Activated CD4-positive, alpha-beta T cell treated with anti-CD3 and anti-CD28 coated beads for 4 hours (primary cell): ENCODE data around the gene PALLD.

ENCODE experiments used
- DNase-seq, 2 donors: peaks; one replicate each; pipeline ENCODE4 v3.0.0-alpha.2; 2020

PALLD gene

GRCh38 chr4:168648929-168649328, 152.1 kb downstream of the PALLD start:
- DNase-seq: no peak

DNA sequence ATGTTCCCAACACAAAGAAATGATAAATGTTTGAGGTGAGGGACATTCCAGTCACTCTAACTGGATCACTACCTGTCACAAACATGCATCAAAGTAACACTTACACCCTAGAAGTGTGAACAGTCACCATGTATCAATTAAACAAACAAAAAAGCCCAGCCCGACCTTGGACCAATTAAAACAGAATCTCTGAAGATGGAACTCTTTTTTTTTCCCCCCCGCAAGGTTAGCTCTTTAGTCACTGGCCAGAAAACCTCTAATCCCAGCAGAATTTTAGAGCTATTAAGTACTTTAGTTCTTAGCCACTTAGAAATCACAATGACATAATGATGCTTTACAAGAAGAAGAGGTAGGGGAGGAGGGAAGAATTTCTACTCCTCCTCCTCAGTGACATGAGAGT, 154.5 kb downstream of the PALLD start:
- no peak for DNase-seq

GRCh38 chr4:168651864-168652263, 155.0 kb downstream of the PALLD start:
- DNase-seq: no peak

DNA sequence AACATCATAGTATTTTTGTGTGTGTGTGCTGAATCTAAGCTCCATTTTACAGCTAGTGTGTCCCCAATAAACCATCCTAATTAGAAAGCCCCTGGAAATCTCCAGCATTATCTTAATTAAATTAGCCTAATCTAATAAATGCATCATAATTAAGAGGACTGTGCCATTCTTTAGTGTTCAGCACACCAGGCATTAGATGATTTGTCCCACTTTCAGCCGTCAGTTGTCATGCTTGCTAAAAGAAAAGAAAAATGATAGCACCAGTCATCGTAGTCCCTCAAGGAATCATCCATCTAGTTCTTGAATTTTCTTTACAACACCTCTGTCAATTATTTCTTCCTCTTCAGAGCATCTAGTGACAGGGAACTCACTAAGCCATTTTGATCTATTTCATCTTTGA, 155.9 kb downstream of the PALLD start:
- DNase-seq: no peak

- no peak for DNase-seq
Observed at GRCh38 chr4:168654104-168654847, 157.4 kb downstream of the PALLD start.

DNA sequence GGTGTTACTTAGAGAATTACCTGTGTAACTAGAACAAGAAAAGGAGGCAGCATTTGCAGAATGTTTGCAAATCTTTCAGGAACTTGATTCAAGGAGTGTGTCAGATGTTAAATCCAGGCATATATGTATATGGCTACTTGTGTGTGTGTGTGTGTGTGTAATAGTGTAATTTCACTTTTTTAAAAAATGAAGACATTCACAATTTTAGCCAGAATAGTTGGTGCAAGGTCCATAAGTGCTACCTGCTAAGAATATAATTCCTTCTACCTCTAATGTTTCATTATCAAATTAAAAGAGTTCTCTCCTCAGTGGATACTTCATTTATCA, 158.0 kb downstream of the PALLD start:
- no peak for DNase-seq

DNA sequence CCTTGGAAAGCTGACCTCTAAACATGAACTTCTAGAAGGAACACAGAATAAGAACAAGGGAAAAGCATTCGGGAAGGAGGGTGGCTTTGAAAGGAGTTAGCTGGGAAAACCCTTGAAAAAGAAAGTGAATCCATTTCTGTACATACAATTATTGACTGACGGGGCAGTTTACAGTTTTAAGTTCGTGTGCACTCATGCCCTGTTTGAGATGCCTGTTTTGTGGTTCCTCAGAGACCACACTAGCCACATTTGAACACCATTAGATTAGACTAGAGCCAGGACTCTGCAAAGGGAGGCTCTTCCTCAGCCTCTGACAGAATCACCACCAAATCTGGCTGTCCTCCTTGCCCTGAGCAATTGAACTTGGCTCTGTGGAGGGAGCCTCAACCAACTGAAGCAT, 158.3 kb downstream of the PALLD start:
- DNase-seq: no peak

DNA sequence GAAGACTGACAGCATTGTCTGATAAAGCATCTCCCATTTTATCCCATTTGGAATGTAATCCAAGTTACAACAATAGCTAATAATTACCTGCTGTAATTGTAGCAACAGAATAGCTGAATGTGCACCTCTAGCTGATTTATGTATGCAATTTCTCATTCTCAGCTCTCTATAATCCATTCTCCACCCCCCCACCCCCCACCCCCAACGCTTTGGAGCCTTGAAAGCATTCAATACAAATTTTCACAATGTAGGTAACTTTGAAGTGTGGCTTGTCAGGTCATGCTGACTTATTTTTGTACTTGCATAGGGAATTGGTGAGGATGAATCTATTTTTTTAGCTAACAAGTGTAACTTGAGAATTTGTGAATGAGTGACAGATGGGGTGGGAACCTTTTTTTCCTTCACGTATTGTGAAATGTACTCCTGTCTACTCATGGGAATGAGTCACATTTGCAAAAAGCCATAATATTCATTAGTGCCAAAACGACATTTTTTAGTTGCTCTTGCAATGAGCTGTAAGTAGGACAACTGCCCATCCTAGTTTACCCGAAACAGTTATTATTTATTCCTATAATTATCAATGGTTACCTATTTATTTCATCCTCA, 159.3 kb downstream of the PALLD start:
- no peak for DNase-seq

DNA sequence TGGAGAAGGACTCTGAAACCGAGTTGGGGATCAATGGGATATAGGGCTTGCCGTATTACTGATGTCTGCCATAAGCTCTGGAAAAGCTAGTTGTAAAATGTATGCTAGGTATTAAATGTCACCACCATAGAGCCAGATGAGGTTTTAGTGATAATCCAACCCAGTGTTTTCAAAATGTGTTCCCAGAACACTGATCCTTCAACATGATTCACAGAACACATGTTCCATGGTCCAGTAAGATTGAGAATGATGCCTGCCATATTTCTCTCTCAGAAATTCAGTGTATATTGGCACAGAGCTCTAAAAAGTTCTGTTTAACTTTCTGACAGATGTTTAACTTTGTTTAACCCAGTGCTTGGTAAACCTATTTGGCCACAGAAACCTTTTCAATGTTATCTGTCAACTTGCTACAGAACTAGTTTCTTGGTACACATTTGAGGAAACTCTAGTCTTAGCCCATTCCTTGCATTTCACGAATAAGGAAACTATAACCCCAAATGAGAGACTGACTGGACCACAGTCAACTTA, 160.2 kb downstream of the PALLD start:
- DNase-seq: no peak

DNA sequence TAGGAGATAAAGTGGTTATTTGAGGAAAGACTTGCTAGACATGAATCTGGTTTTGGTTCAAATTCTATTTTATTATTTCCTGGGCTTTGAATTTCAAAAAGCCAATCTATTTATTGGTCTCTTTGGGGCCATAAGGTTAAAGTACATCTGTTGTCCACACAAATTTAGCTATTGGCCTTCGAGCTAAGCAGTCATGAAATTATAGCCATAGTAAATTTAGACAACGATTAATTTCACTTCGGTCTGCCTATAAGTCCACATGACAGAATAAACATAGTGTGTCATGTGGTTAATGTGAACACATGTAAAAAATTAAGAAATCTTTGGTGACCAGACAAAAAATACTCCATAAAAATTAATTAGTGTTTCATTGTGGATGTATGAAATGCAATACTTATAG, 161.9 kb downstream of the PALLD start:
- no peak for DNase-seq

DNA sequence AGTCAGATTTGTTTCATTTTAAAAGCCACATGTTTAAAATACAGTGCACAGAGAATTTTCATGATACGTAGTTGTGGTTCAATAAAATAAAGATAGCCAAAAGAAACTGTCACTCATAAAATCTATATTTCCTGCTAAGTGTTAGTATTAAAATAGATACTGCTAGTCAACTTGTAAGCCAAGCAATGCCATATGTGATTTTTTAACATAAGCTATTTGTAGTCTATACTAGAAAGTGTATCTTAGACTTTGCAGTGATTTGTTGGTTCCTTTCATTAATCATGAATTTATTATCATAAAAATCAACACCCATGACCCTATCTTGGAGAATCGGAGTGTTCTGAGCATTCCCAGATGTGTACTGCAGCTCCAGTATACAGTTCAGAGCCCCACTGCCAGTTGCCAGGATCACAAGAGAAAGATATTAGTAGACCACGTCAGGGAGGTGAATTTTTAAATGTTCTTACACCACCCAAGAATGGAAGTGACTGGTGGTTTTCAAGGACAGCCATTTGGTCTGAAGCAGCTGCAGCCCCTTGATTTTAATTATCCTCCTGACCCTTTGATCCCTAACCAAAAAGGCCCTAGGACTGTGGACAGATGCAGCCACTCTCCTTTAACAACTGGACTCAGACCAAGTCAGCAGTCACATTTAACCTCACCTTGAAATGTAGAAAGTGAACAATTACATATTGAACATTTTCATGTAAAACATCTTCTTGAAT, 163.1 kb downstream of the PALLD start:
- no peak for DNase-seq

- no peak for DNase-seq
Observed at GRCh38 chr4:168662297-168662984, 165.6 kb downstream of the PALLD start.

GRCh38 chr4:168664242-168664891, 167.5 kb downstream of the PALLD start:
- no peak for DNase-seq

- no peak for DNase-seq
Observed at GRCh38 chr4:168666531-168666930, 169.7 kb downstream of the PALLD start.

- DNase-seq: no peak
Observed at GRCh38 chr4:168667376-168667775, 170.5 kb downstream of the PALLD start.

GRCh38 chr4:168667921-168668320, 171.1 kb downstream of the PALLD start:
- no peak for DNase-seq

- DNase-seq: no peak
Observed at GRCh38 chr4:168673476-168673875, 176.6 kb downstream of the PALLD start.

DNA sequence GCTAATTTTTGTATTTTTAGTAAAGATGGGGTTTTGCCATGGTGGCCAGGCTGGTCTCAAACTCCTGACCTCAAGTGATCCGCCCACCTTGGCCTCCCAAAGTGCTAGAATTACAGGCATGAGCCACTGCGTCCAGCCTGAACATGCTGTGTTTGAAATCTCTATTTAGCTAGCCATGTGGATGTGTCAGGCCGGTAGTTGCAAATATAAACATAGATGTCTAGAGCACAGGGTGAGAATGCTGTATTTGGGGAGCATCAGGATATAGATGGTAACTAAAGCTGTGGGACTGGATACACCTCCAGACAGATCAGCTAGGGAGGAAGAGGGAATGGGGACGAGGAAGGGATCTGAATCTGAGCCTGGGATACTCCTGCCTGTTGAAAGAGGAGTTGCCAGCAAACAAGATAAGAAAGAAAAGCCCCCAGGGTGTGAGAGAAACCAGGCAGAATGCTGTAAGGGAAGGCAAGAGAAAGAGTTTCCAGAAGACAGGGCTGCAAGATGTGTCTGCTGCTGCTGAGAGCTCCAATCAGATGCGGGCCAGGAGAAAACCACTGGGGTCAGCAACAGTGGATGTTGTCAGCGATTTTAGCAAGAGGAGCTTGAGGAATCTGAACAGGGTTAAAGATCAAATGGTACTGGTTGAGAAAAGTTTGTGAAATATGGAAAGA, 177.4 kb downstream of the PALLD start:
- no peak for DNase-seq

DNA sequence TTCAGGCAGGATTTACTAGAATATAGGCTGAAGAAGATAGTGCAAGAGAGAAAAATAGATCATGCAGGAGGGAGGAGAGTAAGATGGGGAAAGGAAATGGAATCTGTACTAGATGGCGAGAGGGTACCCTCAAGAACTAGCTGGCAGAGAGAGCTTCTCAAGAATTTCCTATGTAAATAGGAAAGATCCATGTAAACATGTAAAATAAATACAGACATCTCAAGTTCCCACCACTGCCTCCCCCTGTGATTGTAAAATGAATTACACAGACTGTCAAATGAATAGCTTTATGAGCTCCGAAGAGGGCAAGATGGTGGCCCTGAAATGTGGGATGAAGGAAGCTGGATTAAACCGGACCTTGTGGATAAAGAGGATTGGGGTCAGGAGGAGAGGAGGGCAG, 178.0 kb downstream of the PALLD start:
- DNase-seq: no peak

DNA sequence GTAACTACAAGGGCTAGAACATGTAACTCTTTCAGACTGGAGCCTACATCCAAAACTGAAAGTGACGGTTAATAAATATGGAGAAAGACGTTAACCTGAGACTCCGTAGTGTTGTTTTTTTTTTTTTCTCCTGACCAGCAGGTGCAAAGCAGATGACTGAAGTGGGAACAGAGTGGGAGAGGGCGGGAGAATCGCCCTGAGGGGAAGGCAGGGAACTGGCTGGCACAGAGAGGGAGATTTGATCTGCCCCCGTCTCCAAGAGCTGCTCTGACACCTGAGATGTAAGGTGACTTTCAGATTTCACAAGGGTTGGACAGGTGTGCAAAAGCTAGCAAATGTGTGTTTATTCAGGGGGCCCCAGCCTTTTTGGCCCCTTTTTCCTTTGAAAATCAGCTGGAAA, 180.2 kb downstream of the PALLD start:
- no peak for DNase-seq

- no peak for DNase-seq
Observed at GRCh38 chr4:168677879-168678278, 181.0 kb downstream of the PALLD start.

DNA sequence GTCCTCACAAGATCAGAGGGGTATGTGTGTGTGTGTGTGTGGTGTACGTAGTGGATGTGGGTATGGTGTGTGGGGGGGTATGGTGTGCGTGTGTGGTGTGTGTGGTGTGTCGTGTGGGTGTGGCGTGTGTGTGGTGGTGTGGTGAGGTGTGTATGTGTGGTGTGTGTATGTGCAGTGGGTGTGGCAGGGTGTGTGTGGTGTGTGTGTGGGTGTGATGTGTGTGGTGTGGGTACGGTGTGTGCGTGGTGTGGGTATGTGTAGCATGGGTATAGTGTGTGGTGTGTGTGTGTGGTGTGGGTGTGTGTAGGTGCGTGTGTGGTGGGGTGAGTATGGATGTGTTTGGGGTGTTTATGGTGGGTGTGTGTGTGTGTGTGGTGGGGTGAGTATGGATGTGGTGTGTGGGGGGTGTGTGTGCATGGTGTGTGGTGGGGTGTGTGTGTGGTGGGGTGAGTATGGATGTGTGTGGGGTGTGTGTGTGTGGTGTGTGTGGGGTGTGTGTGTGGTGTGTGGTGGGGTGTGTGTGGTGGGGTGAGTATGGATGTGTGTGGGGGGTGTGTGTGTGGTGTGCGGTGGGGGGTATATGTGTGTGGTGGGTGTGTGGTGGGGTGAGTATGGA, 182.0 kb downstream of the PALLD start:
- DNase-seq: no peak
